ENCODE data around the gene ZNF24. TPM values are rescaled to one million over a fixed set of nuclear protein-coding genes. Genes with fewer than 3 reads are reported as not detected.

The ZNF24 gene
- total and polyA plus RNA-seq, 9 donors, result 18.7 to 64.8 (median 48.1) TPM

GRCh38 chr18:35322486-35323458 is 21.4 kb downstream of the ZNF24 start:
- Histone ChIP-seq H3K27me3 (no peaks in the 10 kb centered on the region), H3K4me1 (ENCODE audit: insufficient read depth) (no peaks in the 10 kb centered on the region), H3K36me3 (no peaks in the 10 kb centered on the region), H3K4me3 (no peak overlapping the region), H3K27ac (no peak overlapping the region), H3K9me3 (no peaks in the 10 kb centered on the region)
- intact Hi-C loops (cut with DNase I), result no loop called here
- TF ChIP-seq EP300 (IDR thresholded peaks at IDR 0.05) (no peak), CTCF (IDR thresholded peaks at IDR 0.05) (no peak), POLR2A (IDR thresholded peaks at IDR 0.05) (no peak)
- 64 to 66% (median 65%) methylated on average over 3 of the region's 3 CpGs for WGBS, 3 donors
- no peak for DNase-seq

DNA sequence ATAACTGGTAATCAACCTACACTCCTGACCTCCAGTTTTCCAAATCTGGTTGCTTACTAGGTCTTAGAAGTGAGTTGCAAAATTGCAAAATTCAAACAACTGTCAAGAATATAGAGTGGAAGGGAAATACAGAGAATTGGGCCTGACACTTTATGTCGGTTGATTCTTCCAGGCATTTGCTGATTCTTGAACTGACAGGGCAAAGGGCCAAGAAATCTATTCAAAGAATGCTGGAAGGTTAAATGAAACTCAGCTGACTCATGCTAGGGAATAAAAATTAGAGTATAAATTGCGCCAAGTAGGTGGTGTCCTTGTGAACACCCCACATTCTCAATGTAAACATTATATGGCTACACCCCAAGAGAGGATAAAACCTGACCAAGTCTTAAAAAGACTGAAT is 32.7 kb downstream of the ZNF24 start:
- TF ChIP-seq POLR2A (IDR thresholded peaks at IDR 0.05) (no peak), EP300 (IDR thresholded peaks at IDR 0.05) (no peak), CTCF (IDR thresholded peaks at IDR 0.05) (no peak)
- no peaks in the 10 kb centered on the region for H3K36me3 ChIP-seq
- WGBS, 3 donors, result 51 to 68% (median 54%) methylated on average over 2 of the region's 2 CpGs
- DNase-seq, result no peak
- H3K27ac ChIP-seq, result no peak overlapping the region
- no peaks in the 10 kb centered on the region for H3K4me1 ChIP-seq (ENCODE audit: insufficient read depth)
- intact Hi-C loops (cut with DNase I), result no loop called here
- H3K9me3 ChIP-seq, result peaks cover 6 to 17% of the 10 kb centered on the region in 2 donors
- no peak overlapping the region for H3K4me3 ChIP-seq
- no peaks in the 10 kb centered on the region for H3K27me3 ChIP-seq

- Histone ChIP-seq H3K27me3 (no peaks in the 10 kb centered on the region), H3K36me3 (no peaks in the 10 kb centered on the region), H3K4me3 (no peak overlapping the region), H3K9me3 (peaks cover 6 to 47% of the 10 kb centered on the region in 2 donors), H3K4me1 (ENCODE audit: insufficient read depth) (no peaks in the 10 kb centered on the region), H3K27ac (no peak overlapping the region)
- WGBS, 3 donors, result 94 to 98% (median 97%) methylated on average over 5 of the region's 5 CpGs
- no peak for TF ChIP-seq POLR2A (IDR thresholded peaks at IDR 0.05)
- TF ChIP-seq CTCF (IDR thresholded peaks at IDR 0.05), result no peak
- no peak for DNase-seq
- intact Hi-C loops (cut with DNase I), result no loop called here
Measured at GRCh38 chr18:35306588-35307250, 37.5 kb downstream of the ZNF24 start.

DNA sequence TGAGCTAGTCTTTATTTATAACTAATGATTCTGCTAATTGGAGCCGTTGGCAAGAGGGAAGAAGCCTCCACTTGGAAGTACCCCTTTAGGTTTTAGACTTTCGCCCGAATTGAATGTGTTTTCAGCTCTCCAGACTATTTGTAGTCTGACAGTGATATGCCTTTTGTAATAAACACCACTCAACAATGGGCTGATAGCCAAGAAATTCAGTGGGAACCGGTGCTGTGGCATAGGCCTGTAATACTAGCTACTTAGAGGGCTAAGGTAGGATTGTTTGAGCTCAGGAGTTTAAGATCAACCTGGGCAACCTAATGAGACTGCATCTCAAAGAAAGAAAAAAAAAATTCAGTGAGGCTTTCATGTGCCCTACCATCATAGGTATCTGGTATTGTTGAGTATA is 40.6 kb downstream of the ZNF24 start:
- DNase-seq, result no peak
- intact Hi-C loops (cut with DNase I), result no loop called here
- WGBS, 3 donors, result 96 to 99% (median 97%) methylated on average over 4 of the region's 4 CpGs
- Histone ChIP-seq H3K36me3 (no peaks in the 10 kb centered on the region), H3K4me3 (no peak overlapping the region), H3K4me1 (ENCODE audit: insufficient read depth) (no peaks in the 10 kb centered on the region), H3K27ac (no peak overlapping the region), H3K27me3 (no peaks in the 10 kb centered on the region), H3K9me3 (peaks cover 6 to 53% of the 10 kb centered on the region in 2 donors)
- no peak for TF ChIP-seq CTCF (IDR thresholded peaks at IDR 0.05)
- no peak for TF ChIP-seq EP300 (IDR thresholded peaks at IDR 0.05)
- TF ChIP-seq POLR2A (IDR thresholded peaks at IDR 0.05), result no peak

Data from ovary (tissue), 9 donors.